Neuronal stem cell (in vitro differentiated cells): Measurements from ENCODE around the gene ITGA3.

Source experiments
- DNase-seq: peaks from one replicate; pipeline ENCODE4 v3.0.0-alpha.2; 2013; ENCODE audit warnings: low spot score
- H2AFZ ChIP-seq: one replicate; pipeline ENCODE4 v1.6.1; 2013; ENCODE audit warnings: mild to moderate bottlenecking, low read length, inconsistent platforms
- H2AK5ac ChIP-seq: 2 replicates; pipeline ENCODE4 v1.6.1; 2013; ENCODE audit warnings: low read depth, mild to moderate bottlenecking, inconsistent platforms, low read length, moderate library complexity, mixed read lengths
- H2BK120ac ChIP-seq: 2 replicates; pipeline ENCODE4 v1.6.1; 2013; ENCODE audit warnings: low read depth, mild to moderate bottlenecking, inconsistent platforms, low read length, moderate library complexity, mixed read lengths
- H2BK12ac ChIP-seq: one replicate; pipeline ENCODE4 v1.6.1; 2013; ENCODE audit warnings: low read length, inconsistent platforms
- H2BK15ac ChIP-seq: 2 replicates; pipeline ENCODE4 v1.6.1; 2013; ENCODE audit warnings: mild to moderate bottlenecking, low read length, inconsistent platforms, mixed read lengths
- H2BK5ac ChIP-seq: one replicate; pipeline ENCODE4 v1.6.1; 2013; ENCODE audit warnings: inconsistent platforms, mild to moderate bottlenecking, low read length, moderate library complexity
- H3K14ac ChIP-seq: one replicate; pipeline ENCODE4 v1.6.1; 2013; ENCODE audit warnings: low read length, inconsistent platforms
- H3K18ac ChIP-seq: 2 replicates; pipeline ENCODE4 v1.6.1; 2013; ENCODE audit warnings: low read length, inconsistent platforms
- H3K23ac ChIP-seq: 2 replicates; pipeline ENCODE4 v1.6.1; 2013; ENCODE audit warnings: low read depth, mild to moderate bottlenecking, mixed read lengths, low read length, inconsistent platforms; ENCODE audit not compliant: poor library complexity
- H3K27ac ChIP-seq: replicated peaks from 3 replicates; pipeline ENCODE4 v1.5.1; 2013; ENCODE audit warnings: low read length, inconsistent platforms
- H3K27me3 ChIP-seq, 3 experiments: 2 replicates each; pipeline ENCODE4 v1.6.1; 2013; ENCODE audit warnings: low read length in 3 of 3, mild to moderate bottlenecking in 2 of 3, inconsistent platforms in 1 of 3, low read depth in 1 of 3, mixed read lengths in 1 of 3, moderate library complexity in 1 of 3; ENCODE audit not compliant: control insufficient read depth in 3 of 3, insufficient read depth in 3 of 3
- H3K36me3 ChIP-seq, 2 donors: replicated peaks in 1 of 2; 2 replicates each; pipeline ENCODE4 v1.6.1; 2013; ENCODE audit warnings: low read length in 2 of 2; ENCODE audit not compliant: control insufficient read depth in 2 of 2, insufficient read depth in 2 of 2
- H3K4ac ChIP-seq: 2 replicates; pipeline ENCODE4 v1.6.1; 2013; ENCODE audit warnings: inconsistent platforms, mild to moderate bottlenecking, low read length, moderate library complexity
- H3K4me1 ChIP-seq, 2 donors: 1 replicate in 1 of 2; 2 replicates in 1 of 2; pipeline ENCODE4 v1.6.1; 2013; ENCODE audit warnings: low read length in 2 of 2, low read depth in 1 of 2; ENCODE audit not compliant: control insufficient read depth in 2 of 2, insufficient read depth in 1 of 2
- H3K4me2 ChIP-seq: one replicate; pipeline ENCODE4 v1.6.1; 2013; ENCODE audit warnings: mild to moderate bottlenecking, low read length, inconsistent platforms; ENCODE audit not compliant: insufficient read depth, poor library complexity, severe bottlenecking
- H3K4me3 ChIP-seq, 2 donors: 2 replicates each; pipeline ENCODE4 v1.5.1; 2013; ENCODE audit warnings: low read length in 2 of 2, mild to moderate bottlenecking in 2 of 2, inconsistent platforms in 1 of 2, moderate library complexity in 1 of 2
- H3K79me1 ChIP-seq: one replicate; pipeline ENCODE4 v1.6.1; 2013; ENCODE audit warnings: low read depth, mild to moderate bottlenecking, inconsistent platforms, low read length, moderate library complexity
- H3K9ac ChIP-seq: one replicate; pipeline ENCODE4 v1.6.1; 2013; ENCODE audit warnings: mild to moderate bottlenecking, low read depth, low read length, inconsistent platforms; ENCODE audit not compliant: poor library complexity
- H3K9me3 ChIP-seq, 2 donors: replicated peaks in 1 of 2; 2 replicates each; pipeline versions ENCODE3 to v1.6.1; 2013; ENCODE audit warnings: low read length in 2 of 2, mild to moderate bottlenecking in 2 of 2, inconsistent platforms in 1 of 2, low read depth in 1 of 2, mixed read lengths in 1 of 2, moderate library complexity in 1 of 2; ENCODE audit not compliant: control insufficient read depth in 2 of 2, insufficient read depth in 1 of 2
- H4K8ac ChIP-seq: one replicate; pipeline ENCODE4 v1.6.1; 2013; ENCODE audit warnings: low read depth, mild to moderate bottlenecking, inconsistent platforms, low read length, moderate library complexity
- H4K91ac ChIP-seq: one replicate; pipeline ENCODE4 v1.6.1; 2013; ENCODE audit warnings: low read length, low read depth, mild to moderate bottlenecking, inconsistent platforms; ENCODE audit not compliant: poor library complexity
- WGBS, 2 donors: extraction: QIAGEN DNeasy Blood & Tissue Kit; methylation state at CpG; one replicate each; pipeline ENCODE4 v1.1.7; 2013; ENCODE audit warnings: missing lambda C conversion rate in 2 of 2, mixed read lengths in 1 of 2; ENCODE audit not compliant: insufficient read length in 2 of 2, insufficient replicate concordance in 1 of 2; ENCODE audit errors: extremely low coverage in 2 of 2; 5-methylcytosine and 5-hydroxymethylcytosine counted together

Gene ITGA3

DNA sequence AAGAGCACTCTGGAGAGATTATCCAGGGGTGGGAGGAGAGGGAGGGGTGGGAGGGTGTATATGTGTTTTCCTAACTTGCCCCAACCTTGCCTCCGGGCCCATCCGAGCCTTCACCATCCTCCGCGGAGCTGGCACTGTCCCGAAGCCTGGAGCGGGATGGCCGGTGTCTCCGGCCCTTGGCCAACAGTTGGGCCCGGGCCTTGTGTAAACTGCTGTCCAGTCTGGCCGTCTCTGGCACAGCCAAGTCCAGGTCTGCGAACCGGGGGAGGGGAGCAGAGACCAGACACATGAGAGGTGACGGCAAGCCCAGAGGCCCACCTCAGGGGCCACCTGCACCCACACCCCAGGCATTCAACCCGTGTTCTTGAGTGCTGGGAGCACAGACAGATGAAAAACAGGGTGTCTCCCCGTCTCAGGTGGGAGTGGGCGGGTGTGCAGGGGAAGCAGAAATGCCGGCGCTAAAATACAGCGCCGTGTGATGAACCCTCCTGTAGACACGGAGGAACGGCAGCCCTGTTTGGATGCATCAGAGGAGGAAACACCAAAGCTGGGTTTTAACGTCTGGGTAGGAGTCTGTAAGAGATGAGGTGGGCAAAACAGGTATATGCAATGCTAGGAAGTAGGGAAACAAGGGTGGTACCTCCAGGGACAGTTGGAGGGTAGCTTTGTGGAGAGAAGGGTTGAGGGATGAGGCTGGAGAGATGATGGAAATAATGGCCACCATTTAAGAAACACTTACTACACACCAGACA, 62.3 kb downstream of the ITGA3 start:
- peaks cover 0 to 3% (median 0%) of the 10 kb centered on the region in 3 experiments for H3K27me3 ChIP-seq
- no peak overlapping the region for H2BK120ac ChIP-seq
- no peak for DNase-seq
- H4K91ac ChIP-seq: no peak overlapping the region
- no peaks in the 10 kb centered on the region for H3K9me3 ChIP-seq
- H3K9ac ChIP-seq: no peak overlapping the region
- WGBS, 2 donors: no CpG with 5 or more reads among the region's 23 CpGs
- H3K4me2 ChIP-seq: no peak overlapping the region
- H3K23ac ChIP-seq: peak overlapping the region; percentile 46
- H3K14ac ChIP-seq: no peak overlapping the region
- no peak overlapping the region for H3K27ac ChIP-seq
- H3K18ac ChIP-seq: peak overlapping the region; percentile 5
- peaks cover 6 to 14% of the 10 kb centered on the region in 2 donors for H3K4me1 ChIP-seq
- H3K4me3 ChIP-seq: no peak overlapping the region
- H2BK5ac ChIP-seq: no peak overlapping the region
- H3K36me3 ChIP-seq: peaks cover 6 to 30% of the 10 kb centered on the region in 2 donors
- H2BK12ac ChIP-seq: no peak overlapping the region
- H4K8ac ChIP-seq: no peak overlapping the region
- H2BK15ac ChIP-seq: no peak overlapping the region
- peak overlapping the region; percentile 47 for H2AK5ac ChIP-seq
- H2AFZ ChIP-seq: no peak overlapping the region
- H3K4ac ChIP-seq: no peak overlapping the region
- H3K79me1 ChIP-seq: no peaks in the 10 kb centered on the region

DNA sequence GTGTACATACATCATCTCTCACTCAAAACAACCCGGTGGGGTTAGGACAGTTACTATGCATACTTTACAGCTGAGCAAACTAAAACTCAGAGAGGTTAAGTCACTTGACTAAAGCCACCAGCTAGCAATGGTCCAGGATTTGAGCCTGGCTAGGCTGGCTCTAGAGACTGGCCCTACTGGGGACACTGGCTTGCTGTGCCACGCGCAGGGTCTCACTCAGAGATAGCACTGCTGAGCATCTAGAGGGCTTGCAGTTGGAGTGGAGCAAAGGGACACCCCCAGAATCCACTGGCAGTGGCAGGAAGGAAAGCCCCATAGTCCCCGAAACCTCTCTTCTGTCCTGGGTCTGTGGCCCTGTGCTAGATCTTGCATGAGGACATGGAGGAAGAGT, 62.9 kb downstream of the ITGA3 start:
- Histone ChIP-seq H2BK120ac (no peak overlapping the region), H2BK15ac (no peak overlapping the region), H3K9ac (no peak overlapping the region), H3K4me3 (no peak overlapping the region), H3K9me3 (no peaks in the 10 kb centered on the region), H2BK5ac (no peak overlapping the region), H3K18ac (no peak overlapping the region), H4K8ac (no peak overlapping the region), H3K27me3 (peaks cover 0 to 3% (median 0%) of the 10 kb centered on the region in 3 experiments), H3K4ac (no peak overlapping the region), H2BK12ac (no peak overlapping the region), H3K23ac (no peak overlapping the region), H3K27ac (no peak overlapping the region), H2AFZ (no peak overlapping the region), H3K4me2 (no peak overlapping the region), H3K79me1 (no peaks in the 10 kb centered on the region), H4K91ac (no peak overlapping the region), H3K4me1 (peaks cover 12 to 17% of the 10 kb centered on the region in 2 donors), H3K36me3 (peaks cover 6 to 25% of the 10 kb centered on the region in 2 donors), H3K14ac (no peak overlapping the region), H2AK5ac (no peak overlapping the region)
- no CpG with 5 or more reads among the region's 4 CpGs for WGBS, 2 donors
- no peak for DNase-seq

DNA sequence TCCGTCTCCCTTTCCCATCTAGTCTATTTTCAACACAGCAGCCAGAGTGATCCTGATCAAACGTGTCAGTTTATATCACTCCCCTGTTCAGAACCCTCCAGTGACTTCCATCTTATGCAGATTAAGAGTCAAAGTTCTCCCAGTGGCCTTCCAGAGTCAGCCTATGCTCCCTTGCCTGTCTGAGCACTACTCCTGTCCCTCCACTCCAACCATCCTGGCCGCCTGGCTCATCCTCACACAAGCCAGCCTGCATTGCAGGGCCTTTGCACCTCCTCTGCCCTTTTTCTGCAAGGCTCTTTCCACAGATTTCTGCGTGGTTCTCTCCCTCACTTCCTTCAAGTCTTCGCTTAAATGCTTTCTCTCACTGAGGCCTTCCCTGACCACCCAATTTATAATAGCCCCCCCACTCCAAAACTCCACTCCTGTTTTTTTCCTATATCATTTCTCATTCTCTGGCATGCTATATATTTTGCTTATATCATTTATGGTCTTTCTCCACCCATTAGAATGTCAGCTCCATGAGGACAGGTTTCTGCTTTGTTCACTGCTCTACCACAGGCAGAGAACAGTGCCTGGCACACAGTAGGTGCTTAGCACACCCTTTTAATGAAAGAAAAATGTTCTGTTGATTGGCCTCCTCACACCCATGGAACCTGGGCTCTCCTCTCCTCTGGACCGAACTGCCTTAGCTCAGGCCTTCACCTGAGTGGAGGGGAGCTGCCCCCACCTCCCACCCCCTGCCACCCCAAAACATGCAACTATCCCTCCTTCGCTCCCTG, 64.8 kb downstream of the ITGA3 start:
- Histone ChIP-seq H2AFZ (no peak overlapping the region), H3K14ac (no peak overlapping the region), H3K18ac (no peak overlapping the region), H3K4me1 (peaks cover 19 to 20% of the 10 kb centered on the region in 2 donors), H2BK15ac (no peak overlapping the region), H2BK120ac (no peak overlapping the region), H3K4ac (no peak overlapping the region), H3K23ac (no peak overlapping the region), H3K9ac (no peak overlapping the region), H2BK12ac (no peak overlapping the region), H3K27me3 (peaks cover 0 to 3% (median 0%) of the 10 kb centered on the region in 3 experiments), H4K91ac (no peak overlapping the region), H2AK5ac (no peak overlapping the region), H4K8ac (no peak overlapping the region), H3K9me3 (no peaks in the 10 kb centered on the region), H3K4me2 (no peak overlapping the region), H3K27ac (no peak overlapping the region), H3K79me1 (no peaks in the 10 kb centered on the region), H3K4me3 (no peak overlapping the region), H2BK5ac (no peak overlapping the region), H3K36me3 (peaks cover 8 to 19% of the 10 kb centered on the region in 2 donors)
- no peak for DNase-seq
- no CpG with 5 or more reads among the region's 7 CpGs for WGBS, 2 donors

DNA sequence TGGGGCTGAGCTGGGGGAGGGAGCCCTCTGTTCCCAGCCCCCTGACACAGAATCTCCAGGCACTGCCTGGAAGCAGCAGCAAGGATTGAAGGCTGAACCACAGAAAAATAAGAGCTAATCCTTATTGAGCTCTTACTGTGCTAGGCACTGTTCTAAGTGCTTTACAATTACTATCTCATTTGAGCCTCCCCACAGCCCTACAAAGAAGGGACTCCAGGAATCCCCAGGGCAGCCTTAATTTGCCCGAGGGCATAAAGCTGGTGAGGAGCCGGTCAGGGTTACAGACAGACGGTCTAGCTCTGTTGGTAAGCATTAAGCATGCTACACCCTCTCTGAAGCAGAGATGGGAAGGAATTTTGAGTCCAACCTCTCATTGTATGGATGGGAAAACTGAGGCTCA, 67.0 kb downstream of the ITGA3 start:
- Histone ChIP-seq H3K27me3 (no peaks in the 10 kb centered on the region), H2BK120ac (no peak overlapping the region), H3K4ac (no peak overlapping the region), H3K36me3 (peaks cover 8 to 19% of the 10 kb centered on the region in 2 donors), H2AFZ (no peak overlapping the region), H3K27ac (no peak overlapping the region), H3K4me2 (no peak overlapping the region), H3K9me3 (no peaks in the 10 kb centered on the region), H3K18ac (peak overlapping the region; percentile 67), H4K91ac (no peak overlapping the region), H3K79me1 (no peaks in the 10 kb centered on the region), H3K4me3 (no peak overlapping the region), H3K23ac (no peak overlapping the region), H4K8ac (no peak overlapping the region), H2BK12ac (no peak overlapping the region), H3K14ac (no peak overlapping the region), H3K9ac (peak overlapping the region; percentile 60), H2BK15ac (no peak overlapping the region), H2BK5ac (peak overlapping the region; percentile 40), H2AK5ac (peak overlapping the region; percentile 86), H3K4me1 (peaks cover 19 to 22% of the 10 kb centered on the region in 2 donors)
- WGBS, 2 donors: no CpG with 5 or more reads among the region's 3 CpGs
- no peak for DNase-seq
